HG03342 (cell line): ENCODE measurements around the gene PRDX2.

ENCODE experiments used
- ATAC-seq: cut with Tn5 transposase; IDR thresholded peaks from one replicate; pipeline ENCODE4 v1.9.1; 2021; ENCODE audit warnings: mild to moderate bottlenecking, moderate library complexity; ENCODE audit not compliant: unreplicated experiment

PRDX2 gene

DNA sequence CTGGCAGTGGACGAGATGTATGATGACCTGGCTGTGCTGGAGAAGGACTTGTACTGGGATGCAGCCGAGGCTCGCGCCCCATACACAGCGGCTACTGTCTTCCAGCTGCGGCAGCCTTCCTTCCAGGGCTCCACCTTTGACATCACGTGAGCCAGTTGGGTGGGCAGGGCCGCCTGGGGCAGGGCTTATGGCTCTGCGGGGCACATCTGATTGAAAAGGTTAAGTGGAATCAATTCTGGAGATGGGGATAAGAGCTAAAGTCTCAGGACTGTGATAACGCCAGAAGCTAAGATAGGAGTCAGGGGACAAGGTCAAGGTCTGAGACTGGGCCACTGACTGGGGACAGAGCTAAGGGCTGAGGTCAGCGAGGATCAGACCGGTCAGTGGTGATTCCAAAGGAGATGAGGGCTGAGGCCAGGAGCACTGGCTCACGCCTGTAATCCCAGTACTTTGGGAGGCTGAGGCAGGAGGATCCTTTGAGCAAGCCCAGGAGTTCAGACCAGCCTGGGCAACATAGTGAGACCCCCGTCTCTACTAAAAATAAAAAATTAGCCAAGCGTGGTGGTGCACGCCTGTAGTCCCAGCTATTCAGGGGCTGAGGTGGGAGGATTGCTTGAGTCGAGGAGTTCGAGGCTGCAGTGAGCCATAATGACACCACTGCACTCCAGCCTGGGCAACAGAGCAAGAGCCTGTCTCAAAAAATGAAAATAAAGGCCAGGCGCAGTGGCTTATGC is 45.3 kb downstream of the PRDX2 start:
- no peak for ATAC-seq

DNA sequence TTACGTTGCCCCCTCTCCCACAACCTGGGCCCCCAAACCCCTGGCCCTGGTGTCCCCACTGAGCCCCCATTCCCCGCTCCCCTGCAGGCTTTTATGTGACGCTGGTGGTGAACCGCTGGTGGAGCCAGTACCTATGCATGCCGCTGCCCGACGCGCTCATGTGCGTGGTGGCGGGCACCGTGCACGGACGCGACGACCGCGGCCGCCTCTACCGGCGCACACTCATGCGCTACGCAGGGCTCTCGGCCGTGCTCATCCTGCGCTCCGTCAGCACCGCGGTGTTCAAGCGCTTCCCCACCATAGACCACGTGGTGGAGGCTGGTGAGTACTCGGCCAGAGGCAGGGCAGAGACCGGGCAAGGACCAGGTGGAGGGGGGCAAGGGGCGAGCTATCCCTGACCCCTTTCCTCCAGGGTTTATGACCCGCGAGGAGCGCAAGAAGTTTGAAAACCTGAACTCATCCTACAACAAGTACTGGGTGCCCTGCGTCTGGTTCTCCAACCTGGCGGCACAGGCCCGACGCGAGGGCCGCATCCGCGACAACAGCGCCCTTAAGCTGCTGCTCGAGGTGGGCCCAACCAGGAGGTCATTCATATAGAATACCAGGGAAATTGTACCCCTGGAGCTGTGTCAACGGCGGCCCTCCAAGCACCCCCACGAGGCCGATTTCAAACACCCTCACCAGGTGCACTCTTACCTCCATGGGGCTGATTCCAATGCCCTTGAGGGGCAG is 47.0 kb downstream of the PRDX2 start:
- ATAC-seq: no peak

DNA sequence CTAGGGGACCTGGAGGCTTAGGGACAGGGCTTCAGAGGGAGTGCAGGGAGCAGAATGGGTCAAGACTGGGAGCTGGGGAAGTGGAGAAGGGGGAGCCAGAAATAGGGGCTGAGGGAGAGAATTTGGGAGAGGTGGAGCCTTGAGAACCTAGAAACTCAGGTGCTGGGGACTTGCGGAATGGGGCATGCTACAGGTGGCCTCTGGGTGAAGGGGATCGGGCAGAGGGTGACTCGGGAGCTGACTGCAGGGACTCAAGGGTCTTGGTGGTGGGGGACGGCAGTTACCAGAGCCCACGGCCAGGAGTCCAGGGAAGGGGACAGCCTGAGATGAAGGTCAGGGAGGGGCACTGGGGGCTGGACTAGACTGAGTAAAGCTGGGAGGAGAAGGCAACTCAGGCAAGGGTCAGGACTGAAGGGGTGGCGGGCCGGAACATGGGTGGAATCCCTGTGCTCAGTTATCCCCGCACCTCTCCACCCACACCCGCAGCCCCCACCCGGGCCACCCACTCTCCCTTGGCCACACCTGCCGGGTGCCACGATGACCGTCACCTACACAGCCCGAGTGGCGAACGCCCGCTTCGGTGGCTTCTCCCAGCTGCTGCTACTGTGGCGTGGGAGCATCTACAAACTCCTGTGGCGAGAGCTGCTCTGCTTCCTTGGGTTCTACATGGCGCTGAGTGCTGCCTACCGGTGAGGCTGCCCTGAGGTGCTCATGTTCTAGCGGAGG is 49.4 kb downstream of the PRDX2 start:
- no peak for ATAC-seq

DNA sequence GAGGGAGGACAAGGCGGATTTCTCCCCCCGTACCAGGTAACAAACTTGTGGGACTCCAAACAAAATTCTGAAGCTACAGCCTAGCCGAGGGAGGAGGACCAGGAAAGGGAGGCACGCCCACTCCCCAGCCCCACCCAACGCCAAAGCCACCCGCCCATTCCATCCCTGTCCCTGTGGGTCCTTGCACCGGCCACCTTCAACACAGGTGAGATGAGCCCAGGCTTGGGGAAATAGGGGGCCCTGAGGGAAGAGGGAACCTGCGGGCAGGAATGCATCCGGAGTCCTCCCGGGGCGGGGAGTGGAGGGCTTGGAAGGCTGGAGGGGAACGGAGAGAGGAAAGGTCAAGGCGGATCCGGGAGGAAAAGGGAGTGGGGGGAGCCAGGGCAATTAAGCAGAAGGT is 50.0 kb downstream of the PRDX2 start, which contains the start of gene BEST2:
BEST2 (plus strand) TSS at position 157 of the 400 bp plus-strand sequence. CDS start 802 bp downstream, outside the sequence.
- ATAC-seq: no peak

DNA sequence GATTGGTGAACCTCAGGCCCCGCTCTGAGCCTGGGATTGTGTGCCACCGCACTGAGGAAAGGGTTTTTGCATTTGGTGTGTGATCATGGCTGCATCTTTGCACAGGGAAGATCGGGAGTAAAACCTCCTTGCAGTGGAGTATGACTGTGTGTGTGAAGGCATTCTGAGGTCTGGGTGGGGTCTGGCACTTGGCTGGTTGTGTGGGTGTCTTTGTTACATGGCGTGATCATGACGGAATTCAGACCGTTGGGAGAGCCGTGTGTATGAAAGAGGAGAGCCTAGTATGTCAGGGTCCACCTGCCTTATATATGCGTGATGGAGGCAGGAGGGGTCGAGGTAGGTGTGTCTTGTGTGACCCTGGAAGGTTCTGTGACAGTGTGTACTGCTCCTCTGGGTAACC is 50.7 kb downstream of the PRDX2 start:
- ATAC-seq: no peak

DNA sequence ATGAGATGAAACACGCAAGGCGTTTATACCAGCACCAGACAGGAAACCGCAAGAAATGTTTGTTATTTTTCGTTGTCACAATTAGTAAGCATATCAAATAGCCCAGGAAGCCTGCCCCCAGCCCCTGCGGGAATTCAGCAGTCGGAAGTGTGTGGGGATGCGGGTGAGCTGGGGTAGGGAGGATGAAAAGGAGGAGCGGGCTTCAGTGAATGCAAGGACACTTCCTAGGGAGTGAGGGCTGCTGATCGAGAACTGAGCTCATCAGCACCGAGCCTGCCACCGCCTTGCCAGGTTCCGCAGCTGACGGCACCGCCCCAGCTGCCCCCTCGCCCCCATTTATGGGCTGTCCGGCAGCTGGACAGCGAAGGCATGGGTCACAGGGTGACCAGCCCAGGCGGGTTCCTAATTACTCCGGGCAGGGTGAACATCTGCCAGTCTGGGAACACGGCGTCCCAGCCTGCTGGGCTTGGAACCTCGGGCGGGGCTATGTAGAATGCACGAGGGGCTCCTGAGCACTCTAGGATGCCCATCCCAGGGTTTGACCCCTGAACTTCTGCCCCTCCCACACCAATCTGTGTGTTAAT is 51.6 kb downstream of the PRDX2 start:
- no peak for ATAC-seq

DNA sequence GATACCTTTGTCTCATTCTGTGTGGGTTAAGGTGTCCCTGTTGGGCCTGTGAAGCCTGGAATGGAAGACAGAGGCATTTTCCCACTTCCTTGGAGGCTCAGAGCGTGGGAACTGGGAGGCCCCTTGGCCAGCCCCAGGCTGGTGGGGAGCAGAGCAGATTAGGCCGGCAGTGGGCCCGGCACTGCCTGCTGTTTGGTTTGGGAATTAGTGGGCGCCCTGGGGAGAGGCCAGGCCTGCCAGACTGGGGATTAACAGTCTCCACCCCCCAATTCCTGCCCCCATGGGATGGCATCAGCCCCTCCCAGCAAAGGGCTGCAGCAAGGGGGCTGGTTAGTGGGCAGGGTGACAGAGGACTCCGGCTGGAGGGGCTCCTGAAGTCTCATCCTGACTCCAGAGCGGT is 53.1 kb downstream of the PRDX2 start:
- no peak for ATAC-seq
